ENCODE measurements around the gene OTOGL.
"Not testable (repeated sequence)": the region's sequence is repeated elsewhere in the genome, so short reads cannot be mapped to it uniquely, and the experiment has no call there.

OTOGL gene

GRCh38 chr12:80282761-80283160 is 183.4 kb downstream of the OTOGL start:
- DNase-seq (ENCODE audit: low read depth): no peak

DNA sequence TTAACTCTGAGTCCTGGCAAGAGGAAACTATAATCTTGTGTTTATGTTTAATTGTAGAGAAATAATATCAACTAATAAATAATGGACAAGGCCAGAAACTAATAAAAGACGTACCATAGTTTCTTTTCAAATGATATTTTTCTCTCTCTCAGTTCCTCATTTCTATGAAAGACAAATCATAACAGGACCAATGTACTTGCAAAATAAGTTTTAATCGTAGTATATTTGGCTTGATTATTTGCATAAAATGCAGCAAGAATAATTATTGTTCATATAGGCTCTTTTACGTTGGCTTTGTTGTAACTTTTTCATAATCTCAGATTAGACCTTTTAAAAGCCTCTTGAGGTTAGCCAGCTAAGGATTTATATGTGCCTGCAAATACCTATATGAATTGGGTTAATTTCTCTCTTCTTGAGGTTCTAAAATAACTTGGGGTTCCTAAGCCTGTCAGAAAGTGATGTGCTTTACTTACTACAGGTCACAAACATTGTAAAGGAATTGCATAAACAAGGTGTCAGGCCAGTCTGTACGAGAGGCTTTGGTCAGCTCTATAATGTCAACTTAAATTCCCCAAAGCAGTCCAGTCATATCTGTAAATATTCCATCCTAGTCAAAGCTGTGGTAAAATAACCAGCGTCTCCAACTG is 191.9 kb downstream of the OTOGL start:
- DNase-seq (ENCODE audit: low read depth): no peak

- no peak for DNase-seq (ENCODE audit: low read depth)
These were observed 194.0 kb downstream of the OTOGL start for GRCh38 chr12:80293347-80293746.

- no peak for DNase-seq (ENCODE audit: low read depth)
These were observed 194.4 kb downstream of the OTOGL start for GRCh38 chr12:80293759-80294158.

DNA sequence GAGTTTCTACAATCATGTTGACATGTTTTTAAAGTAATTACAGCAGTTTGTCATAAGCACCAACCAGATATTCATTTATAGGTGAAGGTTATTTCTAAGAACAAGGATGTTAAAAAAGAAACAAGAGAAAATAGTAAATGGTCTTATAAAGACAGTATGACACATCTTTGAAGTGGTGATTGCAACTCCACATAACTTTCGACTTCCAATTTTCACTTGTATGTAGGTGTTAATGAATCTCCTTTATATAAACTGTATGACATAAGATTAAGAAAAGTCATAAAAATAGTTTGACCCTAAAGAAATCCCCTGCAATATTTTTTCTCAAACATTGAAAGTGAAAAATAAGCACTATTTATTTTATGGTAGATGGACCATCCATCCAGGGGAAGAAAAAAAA is 199.9 kb downstream of the OTOGL start:
- no peak for DNase-seq (ENCODE audit: low read depth)

DNA sequence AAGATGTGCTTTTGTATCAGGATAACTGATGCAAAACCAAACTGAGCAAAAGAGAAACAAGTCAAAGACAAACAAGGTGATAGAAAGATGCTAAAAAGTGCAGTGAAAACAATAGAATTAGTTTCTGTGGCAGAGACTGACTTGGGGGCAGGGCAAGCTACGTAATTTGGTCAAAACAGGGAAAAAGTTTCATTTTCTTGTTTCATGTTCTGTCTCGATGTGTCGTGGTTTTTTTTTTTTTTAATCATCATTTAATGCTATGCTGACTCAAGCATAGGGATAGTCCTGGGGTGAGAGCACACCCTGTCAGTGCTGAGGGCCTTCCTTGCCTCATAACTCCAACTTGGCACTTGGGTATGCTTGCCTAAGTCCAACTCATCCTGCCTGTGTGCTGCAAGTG is 200.6 kb downstream of the OTOGL start:
- no peak for DNase-seq (ENCODE audit: low read depth)

- not testable (repeated sequence) for DNase-seq (ENCODE audit: low read depth)
These were observed 208.1 kb downstream of the OTOGL start for GRCh38 chr12:80307436-80307835.

GRCh38 chr12:80313209-80313608 is 213.9 kb downstream of the OTOGL start:
- DNase-seq (ENCODE audit: low read depth): no peak

- DNase-seq (ENCODE audit: low read depth): no peak
These were observed 215.4 kb downstream of the OTOGL start for GRCh38 chr12:80314741-80315140.

- DNase-seq (ENCODE audit: low read depth): no peak
These were observed 216.9 kb downstream of the OTOGL start for GRCh38 chr12:80316222-80316621.

DNA sequence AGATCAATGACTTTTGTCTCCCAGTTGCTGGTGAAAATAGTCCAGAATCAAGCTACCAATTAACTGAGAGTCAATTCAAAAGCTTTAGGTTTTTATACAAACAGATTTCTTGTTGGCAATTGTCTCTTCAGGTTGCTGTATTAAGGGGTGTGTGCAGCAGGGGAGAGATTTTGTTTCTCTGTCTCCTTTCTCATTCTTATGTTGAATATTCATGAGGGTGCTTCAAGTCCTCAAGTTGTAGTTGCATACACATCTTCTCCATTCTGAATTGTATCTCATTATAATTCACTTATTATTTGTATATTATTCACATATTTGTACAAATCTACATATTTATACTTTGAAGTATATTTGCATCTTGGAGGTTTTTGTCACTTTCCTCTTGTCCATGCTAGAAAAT is 218.0 kb downstream of the OTOGL start:
- no peak for DNase-seq (ENCODE audit: low read depth)

GRCh38 chr12:80317899-80318298 is 218.6 kb downstream of the OTOGL start:
- DNase-seq (ENCODE audit: low read depth): no peak

- no peak for DNase-seq (ENCODE audit: low read depth)
These were observed 220.9 kb downstream of the OTOGL start for GRCh38 chr12:80320121-80320678.

DNA sequence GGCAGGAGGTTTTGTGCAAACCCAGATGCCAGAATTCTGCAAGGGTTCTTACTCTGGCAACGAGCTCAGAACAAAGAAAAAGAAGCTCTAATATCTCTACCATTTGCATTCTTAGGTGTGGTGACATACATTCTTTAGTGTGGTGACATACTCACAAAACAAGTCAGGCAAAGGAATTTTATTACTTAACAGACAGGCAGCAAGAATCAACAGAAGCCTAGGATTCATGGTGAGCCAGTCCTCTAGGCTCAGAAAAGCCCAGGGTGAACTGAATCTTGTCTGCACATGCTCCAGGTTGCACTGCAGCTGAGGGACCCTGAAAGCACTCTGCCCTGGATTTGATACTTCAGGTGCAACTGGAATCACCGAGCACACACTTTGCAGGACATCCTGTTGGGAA is 222.3 kb downstream of the OTOGL start:
- DNase-seq (ENCODE audit: low read depth): no peak

- no peak for DNase-seq (ENCODE audit: low read depth)
These were observed 226.0 kb downstream of the OTOGL start for GRCh38 chr12:80325167-80325959.

GRCh38 chr12:80332827-80333226 is 233.5 kb downstream of the OTOGL start:
- no peak for DNase-seq (ENCODE audit: low read depth)

DNA sequence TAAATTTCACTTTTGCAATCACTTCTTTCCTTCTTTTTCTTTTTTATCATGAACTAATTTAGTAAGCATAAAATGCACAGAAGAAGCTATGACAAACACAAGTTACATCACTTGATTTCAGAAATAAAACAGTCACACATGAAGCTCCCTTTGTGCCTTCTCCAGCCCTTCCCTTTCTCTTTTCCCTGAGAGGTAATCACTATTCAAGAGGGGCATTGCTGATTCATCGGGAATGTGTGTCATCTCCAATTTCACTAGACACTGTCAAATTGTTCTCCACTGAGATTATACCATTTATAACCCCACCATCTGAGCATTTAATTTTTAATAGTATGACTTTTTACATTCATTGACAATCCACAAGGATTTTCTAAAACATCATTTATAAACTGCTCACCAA is 253.1 kb downstream of the OTOGL start:
- DNase-seq (ENCODE audit: low read depth): no peak

- DNase-seq (ENCODE audit: low read depth): no peak
These were observed 253.9 kb downstream of the OTOGL start for GRCh38 chr12:80353254-80353653.

GRCh38 chr12:80356097-80356496 is 256.8 kb downstream of the OTOGL start:
- no peak for DNase-seq (ENCODE audit: low read depth)

GRCh38 chr12:80359703-80360102 is 260.4 kb downstream of the OTOGL start:
- no peak for DNase-seq (ENCODE audit: low read depth)

DNA sequence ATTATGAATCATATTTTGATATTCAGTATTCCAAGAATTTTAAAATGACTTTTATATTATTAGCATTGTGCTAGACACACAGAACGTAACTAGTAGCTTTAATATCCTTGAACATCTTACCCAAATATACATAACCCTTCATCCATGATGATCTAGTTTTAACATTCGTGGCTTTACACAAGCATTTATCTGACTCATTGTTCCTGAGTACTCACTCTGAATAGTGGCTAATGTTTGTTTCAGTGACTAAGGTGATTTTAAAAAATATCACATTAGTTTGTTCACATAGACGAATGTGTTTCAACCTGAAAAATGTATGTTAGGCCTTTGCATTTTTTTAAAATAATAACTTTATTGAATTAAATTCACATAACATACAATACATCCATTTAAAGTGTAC is 264.7 kb downstream of the OTOGL start:
- DNase-seq (ENCODE audit: low read depth): no peak

GRCh38 chr12:80373666-80374065 is 274.3 kb downstream of the OTOGL start:
- no peak for DNase-seq (ENCODE audit: low read depth)

GRCh38 chr12:80374615-80375014 is 275.3 kb downstream of the OTOGL start:
- no peak for DNase-seq (ENCODE audit: low read depth)
